Endodermal cell (in vitro differentiated cells): Measurements from ENCODE around the gene ECE1. TPM values are rescaled to one million over a fixed set of nuclear protein-coding genes. Genes with fewer than 3 reads are reported as not detected.
"Not testable (repeated sequence)": the region's sequence is repeated elsewhere in the genome, so short reads cannot be mapped to it uniquely, and the experiment has no call there.

Experiments used
- DNase-seq: peaks from one replicate; pipeline ENCODE4 v3.0.0-alpha.2; 2017
- H3K27ac ChIP-seq: 2 replicates; pipeline ENCODE4 v1.5.1; 2013; ENCODE audit warnings: mild to moderate bottlenecking, low read depth, low read length, moderate library complexity
- H3K27me3 ChIP-seq: 2 replicates; pipeline ENCODE4 v1.6.1; 2013; ENCODE audit warnings: mild to moderate bottlenecking, low read length, moderate library complexity; ENCODE audit not compliant: insufficient read depth, control insufficient read depth, poor library complexity, severe bottlenecking
- H3K36me3 ChIP-seq: 2 replicates; pipeline ENCODE4 v1.7.0; 2013; ENCODE audit warnings: mild to moderate bottlenecking, low read length, moderate library complexity; ENCODE audit not compliant: control insufficient read depth, insufficient read depth
- H3K4me1 ChIP-seq: one replicate; pipeline ENCODE4 v1.7.0; 2013; ENCODE audit warnings: low read length; ENCODE audit not compliant: control insufficient read depth, insufficient read depth
- H3K4me3 ChIP-seq: 2 replicates; pipeline ENCODE4 v1.5.1; 2013; ENCODE audit warnings: mild to moderate bottlenecking, low read length, moderate library complexity
- H3K9ac ChIP-seq: 2 replicates; pipeline ENCODE4 v1.6.1; 2013; ENCODE audit warnings: mild to moderate bottlenecking, low read length, moderate library complexity; ENCODE audit not compliant: poor library complexity, severe bottlenecking; ENCODE audit errors: extremely low read depth
- H3K9me3 ChIP-seq: 2 replicates; pipeline ENCODE4 v1.6.1; 2013; ENCODE audit warnings: mild to moderate bottlenecking, low read length, moderate library complexity; ENCODE audit not compliant: control insufficient read depth
- H3K27ac Mint-ChIP-seq: 2 replicates; pipeline ENCODE4 v1.8.0; 2020; ENCODE audit warnings: mixed read lengths
- H3K27me3 Mint-ChIP-seq: 2 replicates; pipeline ENCODE4 v1.8.0; 2021; ENCODE audit warnings: mild to moderate bottlenecking, mixed read lengths; ENCODE audit not compliant: insufficient read depth
- H3K36me3 Mint-ChIP-seq: 2 replicates; pipeline ENCODE4 v1.8.0; 2020; ENCODE audit warnings: low read depth, mixed read lengths
- H3K4me1 Mint-ChIP-seq: 2 replicates; pipeline ENCODE4 v1.8.0; 2020; ENCODE audit warnings: mixed read lengths
- H3K4me3 Mint-ChIP-seq: 2 replicates; pipeline ENCODE4 v1.8.0; 2020; ENCODE audit warnings: mild to moderate bottlenecking, moderate library complexity, mixed read lengths
- H3K9me3 Mint-ChIP-seq: 2 replicates; pipeline ENCODE4 v1.8.0; 2020; ENCODE audit warnings: mild to moderate bottlenecking, mixed read lengths
- WGBS, 2 experiments: methylation state at CpG; one replicate each; pipeline versions ENCODE4 v1.1.5 to v1.1.7; 2013; ENCODE audit warnings: missing lambda C conversion rate in 2 of 2, mixed read lengths in 1 of 2; ENCODE audit not compliant: insufficient coverage in 1 of 2, insufficient read length in 1 of 2; 5-methylcytosine and 5-hydroxymethylcytosine counted together
- total RNA-seq, 2 donors: library from RNA; stranded (reverse); fragmentation: NEBNext Ultra II Directional in 1 of 2; extraction: Animal tissue kit (Norgen Biotek cat#: 25700) in 1 of 2; gene quantifications; 2 replicates in 1 of 2; 3 replicates in 1 of 2; pipeline ENCODE4 v1.2.1, GENCODE V29; 2021
- TF ChIP-seq, protein P1 (sequence below): fragments of 200-600 bp; sonication (generic); conservative IDR thresholded peaks from 2 replicates; pipeline ENCODE4 v1.5.0; 2021; ENCODE audit warnings: antibody characterized with exemption, mild to moderate bottlenecking

The ECE1 gene
- total RNA-seq, 2 donors from 2014 or later: 47.8 to 57.9 TPM

DNA sequence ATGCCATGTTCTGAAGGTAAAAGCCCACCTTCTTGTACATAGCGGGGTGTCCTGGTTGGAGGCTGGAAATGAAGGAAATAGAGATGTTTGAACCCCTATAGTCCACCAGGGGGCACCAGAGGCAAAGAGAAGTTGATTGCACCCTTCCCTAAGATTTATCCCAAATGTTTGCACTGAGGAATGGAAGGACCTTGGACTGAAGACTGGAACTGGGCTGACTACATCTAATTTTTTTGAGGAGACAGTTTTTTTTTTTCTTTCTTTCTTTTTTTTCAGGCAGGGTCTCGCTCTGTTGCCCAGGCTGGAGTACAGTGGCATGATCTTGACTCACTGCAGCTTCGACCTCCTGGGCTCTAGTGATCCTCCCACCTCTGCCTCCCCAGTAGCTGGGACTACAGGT lies 58.2 kb downstream of the ECE1 start:
- peaks cover 22% of the 10 kb centered on the region for H3K36me3 ChIP-seq
- H3K9ac ChIP-seq: no peak overlapping the region
- H3K27ac ChIP-seq: no peak overlapping the region
- Mint-ChIP-seq H3K36me3 (peaks cover 42% of the 10 kb centered on the region), H3K9me3 (no peaks in the 10 kb centered on the region), H3K27me3 (no peaks in the 10 kb centered on the region), H3K27ac (no peak overlapping the region), H3K4me3 (no peak overlapping the region), H3K4me1 (no peaks in the 10 kb centered on the region)
- TF ChIP-seq, protein P1, sequence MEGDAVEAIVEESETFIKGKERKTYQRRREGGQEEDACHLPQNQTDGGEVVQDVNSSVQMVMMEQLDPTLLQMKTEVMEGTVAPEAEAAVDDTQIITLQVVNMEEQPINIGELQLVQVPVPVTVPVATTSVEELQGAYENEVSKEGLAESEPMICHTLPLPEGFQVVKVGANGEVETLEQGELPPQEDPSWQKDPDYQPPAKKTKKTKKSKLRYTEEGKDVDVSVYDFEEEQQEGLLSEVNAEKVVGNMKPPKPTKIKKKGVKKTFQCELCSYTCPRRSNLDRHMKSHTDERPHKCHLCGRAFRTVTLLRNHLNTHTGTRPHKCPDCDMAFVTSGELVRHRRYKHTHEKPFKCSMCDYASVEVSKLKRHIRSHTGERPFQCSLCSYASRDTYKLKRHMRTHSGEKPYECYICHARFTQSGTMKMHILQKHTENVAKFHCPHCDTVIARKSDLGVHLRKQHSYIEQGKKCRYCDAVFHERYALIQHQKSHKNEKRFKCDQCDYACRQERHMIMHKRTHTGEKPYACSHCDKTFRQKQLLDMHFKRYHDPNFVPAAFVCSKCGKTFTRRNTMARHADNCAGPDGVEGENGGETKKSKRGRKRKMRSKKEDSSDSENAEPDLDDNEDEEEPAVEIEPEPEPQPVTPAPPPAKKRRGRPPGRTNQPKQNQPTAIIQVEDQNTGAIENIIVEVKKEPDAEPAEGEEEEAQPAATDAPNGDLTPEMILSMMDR: peak; percentile 91
- no peaks in the 10 kb centered on the region for H3K9me3 ChIP-seq
- 92 to 95% methylated on average over 2 to 3 of the region's 3 CpGs for WGBS, 2 experiments
- H3K4me3 ChIP-seq: no peak overlapping the region
- H3K27me3 ChIP-seq: no peaks in the 10 kb centered on the region
- DNase-seq: peak; percentile 75
- no peaks in the 10 kb centered on the region for H3K4me1 ChIP-seq

DNA sequence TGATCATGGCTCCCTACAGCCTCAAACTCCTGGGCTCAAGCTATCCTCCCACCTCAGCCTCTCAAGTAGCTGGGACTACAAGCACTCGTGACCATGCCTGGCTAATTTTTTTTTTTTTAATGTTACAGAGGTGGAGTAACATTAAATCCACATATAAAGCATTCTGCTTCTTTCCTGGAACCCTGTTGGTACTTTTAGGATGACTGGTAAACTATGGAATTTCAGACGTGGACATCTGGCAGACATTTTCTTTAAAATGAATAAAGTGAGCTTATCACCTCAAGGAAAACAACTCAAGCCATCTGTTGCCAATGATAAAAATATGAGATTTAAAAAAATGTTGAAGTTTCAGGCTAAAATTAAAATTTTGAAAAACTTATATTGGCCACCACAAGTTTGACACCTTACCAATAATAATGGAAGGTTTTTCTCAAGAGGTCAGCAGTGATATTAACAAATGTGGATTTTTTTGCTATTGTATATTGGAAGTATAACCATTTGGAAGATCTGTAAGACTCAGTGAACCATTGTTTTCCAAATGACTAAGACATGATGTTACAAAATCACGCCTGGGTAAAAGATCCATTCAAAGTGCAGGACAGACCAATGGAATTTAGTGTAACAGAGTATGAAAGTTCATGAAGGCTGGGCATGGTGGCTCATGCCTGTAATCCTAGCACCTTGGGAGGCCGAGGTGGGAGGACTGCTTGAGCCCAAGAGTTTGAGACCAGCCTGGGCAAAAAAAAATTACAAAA lies 60.8 kb downstream of the ECE1 start:
- peaks cover 19% of the 10 kb centered on the region for H3K36me3 ChIP-seq
- no peaks in the 10 kb centered on the region for H3K27me3 Mint-ChIP-seq
- no peaks in the 10 kb centered on the region for H3K9me3 Mint-ChIP-seq
- peaks cover 42% of the 10 kb centered on the region for H3K36me3 Mint-ChIP-seq
- H3K4me3 Mint-ChIP-seq: no peak overlapping the region
- 93 to 100% methylated on average over 2 to 4 of the region's 4 CpGs for WGBS, 2 experiments
- no peak overlapping the region for H3K27ac ChIP-seq
- H3K27me3 ChIP-seq: no peaks in the 10 kb centered on the region
- no peaks in the 10 kb centered on the region for H3K9me3 ChIP-seq
- no peak overlapping the region for H3K9ac ChIP-seq
- no peaks in the 10 kb centered on the region for H3K4me1 Mint-ChIP-seq
- H3K4me3 ChIP-seq: no peak overlapping the region
- H3K27ac Mint-ChIP-seq: no peak overlapping the region
- TF ChIP-seq, protein P1: no peak
- no peaks in the 10 kb centered on the region for H3K4me1 ChIP-seq
- no peak for DNase-seq

DNA sequence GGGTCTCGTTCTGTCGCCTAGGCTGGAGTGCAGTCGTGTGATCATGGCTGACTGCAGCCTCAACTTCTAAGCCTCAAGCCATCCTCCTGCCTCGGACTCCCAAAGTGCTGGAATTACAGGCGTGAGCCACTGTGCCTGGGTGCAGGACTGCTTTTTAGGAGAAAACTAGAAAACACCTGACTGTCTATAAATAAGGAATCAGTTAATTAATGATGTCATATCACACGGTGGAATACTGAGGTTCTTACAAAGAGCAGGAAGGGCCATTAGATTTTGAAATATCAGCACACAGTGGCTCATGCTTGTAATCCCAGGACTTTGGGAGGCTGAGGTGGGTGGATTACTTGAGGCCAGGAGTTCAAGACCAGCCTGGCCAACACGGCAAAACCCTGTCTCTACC lies 62.0 kb downstream of the ECE1 start:
- H3K4me3 ChIP-seq, H3K27ac ChIP-seq, H3K27me3 Mint-ChIP-seq, H3K9ac ChIP-seq, H3K4me3 Mint-ChIP-seq, H3K4me1 ChIP-seq, H3K27ac Mint-ChIP-seq, H3K4me1 Mint-ChIP-seq, H3K27me3 ChIP-seq, DNase-seq, H3K9me3 Mint-ChIP-seq, H3K9me3 ChIP-seq: not testable (repeated sequence)
- peaks cover 19% of the 10 kb centered on the region for H3K36me3 ChIP-seq
- WGBS, 2 experiments: 93 to 100% methylated on average over 6 to 7 of the region's 7 CpGs
- peaks cover 42% of the 10 kb centered on the region for H3K36me3 Mint-ChIP-seq
